HG02973 (cell line): ENCODE data around the gene B3GNT5.

Experiments
- ATAC-seq: cut with Tn5 transposase; IDR thresholded peaks from one replicate; pipeline ENCODE4 v1.9.1; 2021; ENCODE audit warnings: moderate library complexity; ENCODE audit not compliant: unreplicated experiment

Gene B3GNT5

DNA sequence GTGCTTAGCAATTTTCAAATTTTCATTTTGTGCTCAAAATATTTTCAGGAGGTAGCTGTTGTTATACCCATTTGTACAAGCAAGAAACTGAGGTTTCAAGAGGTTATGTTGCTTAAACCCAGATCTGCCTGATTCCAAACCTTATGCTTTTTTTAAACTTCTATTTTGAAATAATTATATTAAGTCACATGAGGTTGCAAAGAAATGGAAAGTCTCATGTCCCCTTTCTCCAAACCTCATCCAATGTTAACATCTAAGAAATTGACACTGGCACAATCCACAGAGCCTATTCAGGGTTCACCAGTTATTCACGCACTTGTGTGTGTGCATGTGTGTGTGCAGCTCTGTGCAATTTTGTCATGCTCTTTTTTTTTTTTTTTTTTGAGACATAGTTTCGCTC is 35.1 kb downstream of the B3GNT5 start:
- ATAC-seq = no peak

DNA sequence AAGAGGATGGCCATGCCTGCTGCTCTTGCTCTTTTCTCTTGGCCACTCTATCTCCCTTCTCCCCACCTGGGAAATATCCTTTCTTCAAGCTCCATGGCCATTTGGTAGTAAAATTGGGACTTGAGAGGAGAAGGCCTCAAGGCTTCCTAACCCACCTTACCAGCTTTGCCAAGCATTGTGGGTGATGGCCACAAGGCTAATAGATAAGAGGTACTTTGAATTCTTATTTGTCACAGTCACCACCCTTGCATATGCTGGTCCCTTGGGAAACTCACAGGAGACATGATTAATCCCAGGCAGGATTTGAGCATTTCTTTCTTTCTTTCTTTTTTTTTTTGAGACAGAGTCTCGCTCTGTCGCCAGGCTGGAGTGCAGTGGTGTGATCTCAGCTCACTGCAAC is 37.2 kb downstream of the B3GNT5 start:
- ATAC-seq = no peak

DNA sequence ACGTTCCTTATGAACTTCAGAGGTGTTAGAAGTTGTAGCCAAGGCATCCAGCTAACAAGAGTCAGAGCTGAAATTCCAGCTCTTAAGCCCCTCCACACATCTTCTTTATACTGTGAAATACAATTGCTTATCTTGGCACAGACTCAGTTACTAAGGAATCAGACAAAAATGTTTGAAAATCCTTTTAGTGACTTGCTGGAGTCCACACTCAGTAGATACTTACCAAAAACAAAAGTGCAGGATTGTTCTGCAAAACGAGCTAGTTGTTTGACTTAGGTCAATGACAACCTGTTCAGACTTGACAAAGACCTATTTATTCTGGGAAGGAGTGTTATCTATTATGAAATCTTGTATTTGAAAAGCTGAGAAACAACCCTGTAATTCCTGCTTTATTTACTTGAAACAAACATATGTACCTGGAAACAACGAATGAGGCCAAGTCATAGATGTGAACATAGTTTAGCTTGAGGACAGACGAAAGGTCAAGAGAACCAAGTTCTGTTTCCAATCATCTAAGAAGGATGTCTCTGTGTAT is 38.5 kb downstream of the B3GNT5 start:
- ATAC-seq = no peak

DNA sequence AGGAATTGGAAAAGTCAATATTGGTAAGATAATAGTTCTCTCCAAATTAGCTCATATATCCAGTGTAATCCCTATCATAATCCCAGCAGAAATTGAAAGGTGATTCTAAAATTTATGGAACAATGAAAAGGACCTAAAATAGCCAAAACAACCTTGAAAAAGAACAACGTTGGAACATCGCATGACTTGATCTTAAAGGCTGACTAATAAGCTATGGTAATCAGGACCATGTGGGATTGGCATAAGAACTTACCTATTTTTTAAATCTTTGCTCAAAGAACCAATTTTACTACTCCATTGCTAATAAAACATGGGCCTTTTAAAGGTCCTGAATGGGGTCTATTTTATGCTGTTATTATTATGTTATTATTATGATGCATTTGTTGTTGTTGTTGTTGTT is 40.9 kb downstream of the B3GNT5 start:
- no peak for ATAC-seq

DNA sequence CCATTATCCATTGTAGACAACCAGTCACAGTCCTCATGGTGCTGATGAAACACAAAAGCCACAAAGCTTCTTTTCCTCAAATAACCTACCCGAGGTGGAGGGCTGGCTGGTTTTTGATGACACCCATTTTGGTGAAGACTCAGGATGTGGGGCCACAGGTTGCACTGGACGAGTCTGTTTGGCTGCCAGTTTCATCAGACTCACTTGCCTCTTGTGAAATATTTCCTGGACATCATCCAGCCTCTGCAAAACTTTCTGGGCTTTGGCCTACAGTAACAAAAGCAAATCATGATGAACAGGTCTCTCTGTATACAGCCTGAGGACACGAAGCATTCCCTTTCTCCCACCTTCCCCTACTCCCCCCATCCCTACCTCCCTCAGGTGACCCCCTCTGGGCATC is 42.2 kb downstream of the B3GNT5 start:
- no peak for ATAC-seq

DNA sequence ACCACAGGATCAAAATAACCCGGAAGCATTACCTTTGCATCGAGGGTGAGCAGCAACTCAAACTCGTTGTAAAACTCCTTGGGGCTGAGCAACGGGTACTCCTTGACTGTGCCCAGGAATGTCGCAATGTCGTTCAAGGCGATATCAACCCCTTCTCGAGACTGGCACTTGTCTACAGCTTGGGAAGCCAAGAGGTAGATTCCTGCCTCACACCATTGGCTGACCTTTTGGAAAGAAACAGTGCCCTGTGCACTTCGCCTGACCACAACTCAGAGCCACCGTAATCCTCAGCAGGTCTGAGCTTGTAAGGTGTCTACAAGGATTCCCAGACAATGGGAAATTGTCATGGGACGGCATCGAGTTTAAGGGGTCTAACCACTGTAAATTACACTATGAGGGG is 43.9 kb downstream of the B3GNT5 start:
- ATAC-seq = no peak

DNA sequence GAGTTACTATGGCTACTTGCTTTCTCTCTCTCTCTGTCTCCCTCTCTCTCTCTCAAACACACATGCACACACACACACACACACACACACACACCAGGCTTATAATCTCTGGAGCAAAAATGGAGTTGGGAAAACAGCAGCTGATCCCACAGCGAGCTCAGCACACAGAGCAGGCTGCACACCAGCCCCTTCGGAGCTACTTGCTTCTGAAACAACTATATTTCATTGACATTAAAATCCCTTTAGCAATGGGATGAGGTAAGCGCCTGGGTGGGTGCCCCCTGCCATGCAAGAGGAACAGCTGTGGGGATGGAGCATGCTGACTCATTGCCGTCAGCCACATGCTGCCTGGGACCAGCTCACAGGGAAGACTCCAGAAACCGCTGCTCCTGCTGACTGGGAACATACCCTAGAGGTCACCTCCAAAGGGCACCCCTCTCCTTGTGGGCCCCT is 45.7 kb downstream of the B3GNT5 start:
- no peak for ATAC-seq

DNA sequence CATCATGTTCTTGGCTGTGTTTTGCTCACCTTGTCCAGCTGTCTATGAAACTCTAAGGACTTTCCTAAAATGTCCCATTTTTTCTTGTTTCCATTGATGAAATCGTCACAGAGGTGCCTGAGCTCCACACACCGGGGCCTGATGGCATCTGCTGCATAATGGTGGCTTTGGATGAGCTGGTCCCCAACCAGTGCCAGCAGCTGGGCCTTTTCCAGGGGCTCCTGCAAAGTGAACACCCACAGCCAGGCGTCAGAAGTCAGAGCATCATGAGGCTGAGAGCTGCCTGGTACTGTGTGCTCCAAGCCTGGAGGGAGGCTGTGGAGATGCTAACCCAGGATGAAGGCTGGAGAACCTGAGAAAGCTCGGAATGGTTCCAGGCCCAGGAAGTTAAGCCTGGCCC is 46.9 kb downstream of the B3GNT5 start:
- no peak for ATAC-seq

DNA sequence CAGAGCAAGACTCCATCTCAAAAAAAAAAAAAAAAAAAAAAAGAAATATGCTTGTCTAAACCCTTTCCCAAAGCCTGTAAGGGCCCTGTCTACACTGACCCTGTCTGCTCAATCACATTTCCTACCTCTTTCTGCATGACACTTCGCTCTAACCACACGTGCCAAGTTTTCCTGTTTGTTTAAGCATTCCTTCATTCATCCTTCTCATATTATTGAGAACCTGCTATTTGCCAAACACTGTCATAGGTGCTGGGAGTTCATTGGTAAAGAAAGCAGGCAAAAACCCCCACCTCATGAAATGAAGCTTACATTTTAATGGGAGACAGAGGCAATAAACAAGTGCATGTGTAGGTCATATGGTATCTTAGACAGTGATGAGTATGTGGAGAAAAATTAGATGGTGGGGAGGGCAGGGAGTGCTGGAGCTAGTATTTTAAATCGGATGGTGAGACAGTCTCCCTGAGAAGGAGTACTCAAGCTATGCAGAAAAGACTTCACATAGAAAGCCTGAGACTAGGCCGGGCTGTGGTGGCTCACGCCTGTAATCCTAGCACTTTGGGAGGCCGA is 48.0 kb downstream of the B3GNT5 start:
- ATAC-seq = no peak

DNA sequence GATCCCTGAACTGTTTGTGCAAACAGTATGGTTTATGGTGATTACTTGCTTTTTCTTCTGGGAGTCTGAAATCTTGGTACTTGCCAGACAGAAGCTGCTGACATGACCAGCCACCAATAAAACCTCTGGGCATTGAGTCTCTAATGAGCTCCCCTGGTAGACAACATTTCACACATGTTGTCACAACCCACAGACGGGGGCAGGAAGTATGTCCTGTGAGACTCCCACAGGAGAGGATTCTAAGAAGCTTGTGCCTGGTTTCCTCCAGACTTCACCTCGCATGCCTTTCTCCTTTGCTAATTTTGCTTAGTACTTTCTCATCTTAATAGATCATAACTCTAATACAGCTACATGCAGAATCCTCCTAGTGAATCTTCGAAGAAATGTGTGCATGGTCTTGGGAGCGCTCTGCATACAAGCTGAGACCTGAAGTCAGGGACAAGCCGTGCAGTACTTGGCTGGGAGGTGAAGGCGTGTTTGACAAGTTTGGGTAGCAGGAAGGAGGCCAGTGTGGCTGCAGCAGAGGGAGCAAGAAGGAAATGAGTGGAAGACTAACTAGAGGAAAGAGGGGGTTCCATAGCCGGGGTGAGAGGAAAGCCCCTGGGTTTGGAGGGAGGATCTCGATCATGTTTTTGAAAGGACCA is 49.0 kb downstream of the B3GNT5 start:
- no peak for ATAC-seq

DNA sequence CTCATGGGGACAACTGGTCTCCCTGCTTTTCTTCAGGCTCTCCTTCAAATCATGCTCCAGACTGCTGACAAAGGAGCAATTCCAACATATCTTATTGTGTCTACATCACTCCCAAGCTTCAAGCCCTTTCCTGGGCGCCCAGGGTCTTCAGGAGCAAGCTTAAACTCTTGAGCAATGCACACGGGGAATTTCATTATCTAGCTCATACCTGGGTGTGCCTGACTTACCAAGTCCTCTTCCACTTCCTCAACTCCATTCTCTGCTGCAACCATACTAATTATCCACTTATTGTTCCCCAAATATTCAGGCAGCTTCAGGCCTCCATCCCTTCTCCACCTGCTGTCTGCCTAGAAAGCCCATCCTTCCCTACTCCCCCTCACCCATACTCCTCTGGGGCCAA is 50.6 kb downstream of the B3GNT5 start:
- no peak for ATAC-seq

DNA sequence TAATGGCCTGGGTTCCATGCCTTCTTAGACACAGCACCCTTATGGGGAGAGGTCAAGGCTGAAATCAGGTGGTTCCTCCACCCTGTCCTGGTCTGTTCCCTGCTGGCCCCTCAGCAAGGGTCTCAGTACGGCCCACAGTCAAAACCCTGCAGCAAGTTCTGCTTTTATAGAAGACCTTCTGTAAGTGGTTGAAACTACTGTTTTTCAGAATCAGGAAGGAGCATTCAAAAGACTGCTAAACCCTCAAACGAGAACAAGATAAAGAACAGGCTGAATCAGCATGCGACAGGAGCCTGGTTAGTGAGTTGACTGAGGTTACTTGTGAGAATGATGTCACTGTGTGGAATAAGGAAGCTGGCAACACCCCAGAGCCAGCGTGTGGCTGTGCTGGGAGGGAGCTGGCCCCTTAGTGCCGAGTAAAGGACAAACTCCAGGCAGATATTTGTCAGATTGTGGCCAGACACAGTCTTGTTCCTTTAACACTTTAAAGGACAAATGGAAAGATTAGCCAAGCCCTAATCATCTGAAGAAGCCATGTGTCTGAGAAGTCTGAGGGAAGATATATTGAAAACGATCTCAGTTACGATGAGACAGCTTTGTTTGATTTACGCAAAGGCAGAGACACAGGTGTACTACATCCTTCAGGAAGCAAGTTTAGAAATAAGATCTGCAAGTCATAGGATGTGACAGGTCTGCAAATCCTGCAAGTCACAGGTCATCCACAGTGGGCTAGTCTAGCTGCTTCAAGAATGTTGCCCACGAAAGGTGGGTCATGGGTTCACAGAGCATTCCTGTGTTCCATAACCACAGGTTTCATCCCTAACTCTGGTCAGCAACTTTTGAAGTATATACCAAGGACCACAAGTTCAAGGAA is 54.0 kb downstream of the B3GNT5 start:
- ATAC-seq = peak; percentile 67

DNA sequence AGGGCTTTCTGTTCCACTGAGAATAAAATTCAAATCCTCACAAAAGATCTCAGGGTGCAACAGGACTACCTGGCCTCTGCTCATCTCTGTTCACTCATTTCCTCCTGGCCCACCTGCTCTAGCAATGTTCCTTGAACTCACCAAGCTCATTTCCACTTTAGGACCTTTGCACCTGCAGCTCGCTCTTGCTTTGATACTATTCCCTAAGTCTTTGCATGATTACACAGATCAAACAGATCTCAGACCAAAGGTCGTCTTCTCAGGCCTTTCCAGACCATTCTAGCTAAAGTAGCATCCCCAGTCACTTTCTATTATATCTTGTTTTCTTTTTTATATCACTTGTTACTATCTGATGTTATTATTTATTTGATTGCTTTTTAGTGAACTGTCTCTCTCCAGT is 54.7 kb downstream of the B3GNT5 start:
- no peak for ATAC-seq

DNA sequence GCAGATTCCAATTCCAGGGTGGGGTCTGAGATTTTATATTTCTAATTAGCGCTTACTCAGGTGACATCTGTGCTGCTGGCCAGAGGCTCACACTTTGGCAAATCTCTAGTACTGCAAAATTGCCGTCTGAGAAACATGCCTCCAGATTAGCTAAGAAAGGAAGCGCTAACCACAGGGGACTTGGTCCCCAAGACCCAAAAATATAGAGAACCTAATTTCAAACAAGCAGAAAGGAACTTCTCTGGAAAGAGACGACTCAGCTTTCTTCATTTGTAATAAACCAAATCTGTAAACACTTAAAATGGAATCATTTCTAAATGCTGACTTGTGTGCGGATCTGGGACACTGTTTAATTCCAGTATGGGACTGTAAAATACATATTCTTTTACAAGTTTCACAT is 55.7 kb downstream of the B3GNT5 start:
- no peak for ATAC-seq

DNA sequence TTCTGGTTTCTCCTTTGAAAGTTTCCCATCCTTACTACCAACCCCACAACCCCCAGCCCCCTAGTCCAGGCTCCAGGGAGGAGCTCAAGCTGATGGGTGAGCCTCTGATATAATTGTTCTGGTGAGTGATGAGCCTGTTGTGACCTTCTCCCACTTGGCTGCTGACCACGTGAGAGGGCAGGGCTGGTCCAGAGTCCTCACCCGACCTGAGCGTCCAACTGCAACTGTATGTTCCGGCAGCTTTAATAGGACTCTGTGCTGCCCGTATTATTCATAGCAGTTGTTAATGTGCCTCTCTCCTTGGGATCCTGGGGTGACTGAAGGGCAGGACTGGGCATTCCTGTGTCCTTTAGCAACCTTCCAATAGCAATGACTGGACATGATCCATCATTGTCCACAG is 56.2 kb downstream of the B3GNT5 start:
- ATAC-seq = no peak

DNA sequence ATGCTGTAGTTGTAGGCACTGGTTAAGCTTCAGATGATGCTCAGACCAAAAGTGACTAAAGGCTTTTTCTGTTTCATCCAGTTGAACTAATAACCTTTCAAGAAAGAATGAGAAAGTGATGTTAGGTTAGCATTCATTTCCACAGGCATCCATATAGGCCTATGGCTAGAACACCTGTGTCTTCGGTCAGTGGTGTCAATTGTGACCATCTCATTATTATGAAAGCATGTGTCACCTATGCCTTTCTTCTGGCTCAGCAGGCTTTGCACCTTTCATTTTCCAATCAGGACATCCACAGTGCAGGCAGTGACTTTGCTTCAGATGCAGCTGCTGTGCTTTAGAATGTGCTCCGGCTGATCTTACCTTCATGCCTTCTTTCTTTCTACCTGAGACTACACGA is 57.9 kb downstream of the B3GNT5 start:
- no peak for ATAC-seq

DNA sequence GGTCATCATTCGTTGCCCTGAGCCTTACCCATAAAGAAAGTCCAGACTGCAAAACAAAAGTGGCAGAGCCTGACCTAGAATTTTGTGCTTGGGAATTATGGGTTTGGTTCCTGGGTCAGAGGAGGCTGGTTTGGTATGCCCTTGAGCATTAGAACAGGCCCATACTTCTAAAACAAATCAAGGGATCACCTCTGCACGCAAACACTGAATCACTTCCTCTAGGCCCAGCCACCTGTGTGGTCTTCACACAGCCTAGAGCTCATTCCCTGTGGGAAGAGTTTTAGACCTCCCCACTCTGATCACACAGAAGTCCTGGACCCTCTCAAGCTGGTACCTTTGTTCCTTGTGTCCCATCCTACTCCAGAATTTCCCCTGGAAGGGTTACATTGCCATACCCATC is 59.4 kb downstream of the B3GNT5 start:
- ATAC-seq = no peak

DNA sequence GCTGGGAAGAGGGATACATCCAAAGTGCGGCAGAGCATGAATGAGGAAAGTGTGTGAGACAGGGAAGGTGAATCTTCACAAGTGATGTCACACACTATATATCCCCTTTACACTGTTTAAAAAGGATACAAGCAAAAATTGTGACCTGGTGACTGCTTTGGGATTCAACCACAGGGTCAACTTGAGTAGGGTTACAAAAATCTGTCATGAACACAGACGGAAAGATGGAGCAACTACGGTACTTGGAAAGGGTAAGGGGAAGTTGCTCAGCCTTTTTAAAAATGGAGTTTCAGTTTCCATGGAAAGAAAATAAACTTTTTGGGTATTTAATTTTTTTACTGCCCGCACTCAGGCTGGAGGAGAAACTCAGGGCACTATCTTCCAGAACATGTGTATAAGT is 60.3 kb downstream of the B3GNT5 start:
- no peak for ATAC-seq

DNA sequence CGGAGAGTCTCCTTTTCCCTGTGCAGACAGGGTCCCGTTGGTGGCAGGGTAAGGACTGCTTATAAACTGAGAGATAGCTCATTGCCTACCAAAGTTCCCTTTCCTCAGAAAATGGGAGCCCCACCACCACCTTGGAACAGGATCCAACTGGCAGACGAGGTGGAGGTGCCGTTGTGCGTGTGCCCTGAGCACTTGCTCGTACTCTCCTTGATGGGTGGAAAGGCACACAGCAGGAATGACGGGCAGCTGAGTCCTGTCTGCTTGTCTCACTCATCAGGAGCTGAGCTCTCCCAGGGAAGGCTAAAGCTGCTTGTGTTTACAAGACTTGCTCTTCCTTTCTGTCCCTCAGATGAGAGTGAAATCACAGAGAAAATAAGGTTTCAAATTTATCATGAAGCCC is 60.7 kb downstream of the B3GNT5 start:
- no peak for ATAC-seq

DNA sequence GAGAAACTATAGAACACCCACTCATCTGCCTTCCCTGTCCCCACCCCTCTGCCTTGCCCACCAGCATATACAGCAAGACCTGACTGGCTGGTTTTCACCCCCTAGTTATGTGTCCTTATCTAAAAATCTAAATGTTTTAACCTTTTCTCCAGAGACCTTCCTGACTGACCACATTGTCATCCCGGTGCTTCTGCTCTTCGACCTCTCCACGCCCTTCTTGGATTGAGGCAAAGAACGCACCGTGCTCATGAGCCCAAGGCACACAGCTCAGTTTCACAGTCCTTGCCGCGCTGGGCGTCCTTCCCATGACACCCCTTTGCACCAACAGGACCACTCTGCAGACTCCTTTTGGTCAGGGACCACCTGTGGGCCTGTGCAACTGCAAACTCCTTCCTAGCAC is 62.7 kb downstream of the B3GNT5 start:
- ATAC-seq = no peak

DNA sequence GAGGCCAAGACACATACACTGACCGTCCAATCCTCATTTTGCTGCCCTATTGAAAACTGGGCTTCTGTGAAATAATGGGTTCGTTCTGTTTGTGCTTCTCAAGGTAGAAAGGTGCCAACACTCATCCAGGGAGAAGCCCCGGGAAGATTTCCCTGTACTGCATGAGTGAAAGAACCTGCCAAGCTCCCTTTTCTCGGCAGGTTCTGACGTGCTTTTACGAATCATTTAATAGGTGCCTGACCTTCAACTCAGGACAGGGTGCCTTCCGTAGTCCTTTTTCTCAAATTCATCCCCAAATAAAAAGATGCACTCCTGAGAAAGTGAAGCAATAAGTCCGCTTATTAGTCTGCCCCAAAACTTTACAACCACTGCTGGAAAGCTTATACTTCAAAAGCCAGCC is 64.2 kb downstream of the B3GNT5 start:
- no peak for ATAC-seq
